Loucy (cell line): ENCODE measurements around the gene PIGN.

Source experiments
- CTCF ChIP-seq: fragments of 200-600 bp; sonication (generic); conservative IDR thresholded peaks from 2 replicates; pipeline ENCODE4 v1.5.1; 2014; ENCODE audit warnings: mild to moderate bottlenecking, antibody characterized with exemption, low read length
- EZH2phosphoT487 ChIP-seq: fragments of 200-600 bp; IDR thresholded peaks from 2 replicates; pipeline ENCODE4 v1.6.1; 2018; ENCODE audit warnings: antibody characterized with exemption, mild to moderate bottlenecking, moderate library complexity, borderline replicate concordance

GRCh38 chr18:62048279-62048678, 138.6 kb downstream of the PIGN start:
- TF ChIP-seq EZH2phosphoT487 (no peak), CTCF (no peak)
